K562 (cell line): ENCODE measurements around the gene TLR1. TPM values are rescaled to one million over a fixed set of nuclear protein-coding genes. Genes with fewer than 3 reads are reported as not detected.

Source experiments
- ATAC-seq: fragments of 200-7000 bp; cut with Tn5 transposase; 3 replicates; pipeline ENCODE4 v1.9.1; 2020; ENCODE audit warnings: moderate library complexity
- BruUV-seq: library from RNA; stranded (reverse); fragments of 400-500 nt; replicated peaks from 2 replicates; lab custom pipeline; 2021; lab: Mats Ljungman, UMichigan
- CTCF ChIA-PET: fragments of 300-600 bp; formaldehyde crosslinking; extraction: SDS; loops from one replicate; lab custom pipeline; 2021; ENCODE audit warnings: low intra/inter-chr PET ratio; lab: Yijun Ruan, JAX
- POLR2A ChIA-PET: fragments of 300-600, 350-650 bp; sonication (Branson Sonifier 250); formaldehyde crosslinking; extraction: SDS; loops from one replicate; lab custom pipeline; 2021; ENCODE audit warnings: antibody characterized with exemption, inconsistent platforms; lab: Yijun Ruan, JAX
- DNase-seq, 4 experiments: peaks; one replicate each; pipeline versions ENCODE4 v3.0.0 to v3.0.0-alpha.2; 2011 to 2018; ENCODE audit warnings: low spot score in 3 of 4, mixed read lengths in 3 of 4; ENCODE audit errors: extremely low read depth in 1 of 4
- FAIRE-seq: peaks from 2 replicates; lab custom pipeline; 2011; peaks lifted over from hg19 to GRCh38; lab: Jason Lieb, UNC
- H2AFZ ChIP-seq: 2 replicates; pipeline ENCODE4 v1.6.0; 2011; ENCODE audit warnings: low read depth, low read length, control low read depth, inconsistent platforms
- H3K27ac ChIP-seq: fragments of 200-600 bp; 3 replicates; pipeline ENCODE4 v1.8.0; 2011; ENCODE audit warnings: low read depth, mild to moderate bottlenecking, control low read depth, inconsistent platforms, low read length, moderate library complexity, mixed read lengths; ENCODE audit errors: extremely low read depth
- H3K27me3 ChIP-seq, 2 experiments: fragments of 300-600 bp in 1 of 2; 2 replicates in 1 of 2; 3 replicates in 1 of 2; pipeline versions ENCODE4 v1.6.0 to v1.8.0; 2011; ENCODE audit warnings: inconsistent platforms in 2 of 2, low read length in 2 of 2, mild to moderate bottlenecking in 1 of 2, mixed read lengths in 1 of 2, moderate library complexity in 1 of 2; ENCODE audit not compliant: control insufficient read depth in 2 of 2, insufficient read depth in 2 of 2
- H3K36me3 ChIP-seq: fragments of 300-600 bp; 3 replicates; pipeline ENCODE4 v1.8.0; 2011; ENCODE audit warnings: mild to moderate bottlenecking, low read length, inconsistent platforms; ENCODE audit not compliant: control insufficient read depth, insufficient read depth
- H3K4me1 ChIP-seq, 2 experiments: fragments of 200-600 bp in 1 of 2; replicated peaks in 1 of 2; 2 replicates in 1 of 2; 3 replicates in 1 of 2; pipeline versions ENCODE4 v1.5.1 to v1.8.0; 2011; ENCODE audit warnings: inconsistent platforms in 2 of 2, low read length in 2 of 2, mild to moderate bottlenecking in 1 of 2, mixed read lengths in 1 of 2, moderate library complexity in 1 of 2; ENCODE audit not compliant: control insufficient read depth in 2 of 2, insufficient read depth in 2 of 2
- H3K4me2 ChIP-seq: 2 replicates; pipeline ENCODE4 v1.6.1; 2011; ENCODE audit warnings: low read length, control low read depth, inconsistent platforms, mixed read lengths; ENCODE audit not compliant: insufficient read depth
- H3K4me3 ChIP-seq: fragments of 200-600 bp; sonication (generic), shearing (Covaris generic); 2 replicates; pipeline ENCODE4 v1.5.1; 2016; ENCODE audit warnings: control low read depth, inconsistent platforms
- H3K79me2 ChIP-seq: fragments of 200-600 bp; 3 replicates; pipeline ENCODE4 v1.8.0; 2011; ENCODE audit warnings: low read length, inconsistent platforms; ENCODE audit not compliant: control insufficient read depth, insufficient read depth
- H3K9ac ChIP-seq, 2 experiments: 2 replicates each; pipeline versions ENCODE4 v1.6.0 to v1.6.1; 2011; ENCODE audit warnings: low read depth in 2 of 2, low read length in 2 of 2, control low read depth in 1 of 2, inconsistent platforms in 1 of 2, mild to moderate bottlenecking in 1 of 2, mixed read lengths in 1 of 2; ENCODE audit not compliant: insufficient read depth in 1 of 2
- H3K9me1 ChIP-seq: one replicate; pipeline ENCODE4 v1.6.0; 2011; ENCODE audit warnings: inconsistent platforms, mild to moderate bottlenecking, low read length, moderate library complexity; ENCODE audit not compliant: control insufficient read depth, insufficient read depth
- H3K9me3 ChIP-seq: replicated peaks from 2 replicates; pipeline ENCODE4 v1.5.1; 2011; ENCODE audit warnings: low read depth, low read length, inconsistent platforms; ENCODE audit not compliant: control insufficient read depth, insufficient read depth
- H4K20me1 ChIP-seq: replicated peaks from 2 replicates; pipeline ENCODE4 v1.6.1; 2011; ENCODE audit warnings: low read length, inconsistent platforms, mixed read lengths; ENCODE audit not compliant: control insufficient read depth, insufficient read depth
- ARID1B ChIP-seq: fragments of 450-650 bp; IDR thresholded peaks from 2 replicates; pipeline ENCODE4 v1.6.1; 2016; ENCODE audit warnings: antibody characterized with exemption, mild to moderate bottlenecking, inconsistent platforms
- ERF ChIP-seq: fragments of 450-650 bp; formaldehyde crosslinking; IDR thresholded peaks from 2 replicates; pipeline ENCODE4 v1.4.0; 2020; ENCODE audit warnings: mild to moderate bottlenecking, mixed read lengths
- ETV5 ChIP-seq: sonication (generic); formaldehyde crosslinking; IDR thresholded peaks from 2 replicates; pipeline ENCODE4 v1.4.0; 2020; ENCODE audit warnings: low read depth, mild to moderate bottlenecking, missing genetic modification reagents
- GATAD2A ChIP-seq: fragments of 450-650 bp; IDR thresholded peaks from 2 replicates; pipeline ENCODE4 v1.6.1; 2017
- HDAC1 ChIP-seq, 2 experiments: fragments of 450-650 bp; IDR thresholded peaks; 2 replicates each; pipeline ENCODE4 v1.6.1; 2016 to 2017; ENCODE audit warnings: inconsistent platforms in 1 of 2, mild to moderate bottlenecking in 1 of 2, moderate library complexity in 1 of 2
- POLR2AphosphoS5 ChIP-seq: IDR thresholded peaks from 2 replicates; pipeline ENCODE4 v1.6.1; 2011; ENCODE audit warnings: mild to moderate bottlenecking, low read depth, low read length, moderate library complexity; ENCODE audit not compliant: control insufficient read depth, insufficient read depth
- POLR2G ChIP-seq: fragments of 200-400 bp; formaldehyde crosslinking; IDR thresholded peaks from 2 replicates; pipeline ENCODE4 v1.6.1; 2017; ENCODE audit warnings: low read depth, mild to moderate bottlenecking, antibody characterized with exemption, low read length, moderate library complexity
- RBM15 ChIP-seq: fragments of 200-400 bp; formaldehyde crosslinking; IDR thresholded peaks from 2 replicates; pipeline ENCODE4 v1.6.1; 2018; ENCODE audit warnings: mild to moderate bottlenecking, low read length, moderate library complexity; ENCODE audit not compliant: insufficient read depth
- SRSF9 ChIP-seq: fragments of 200-400 bp; formaldehyde crosslinking; IDR thresholded peaks from 2 replicates; pipeline ENCODE4 v1.6.1; 2017; ENCODE audit warnings: low read depth, low read length, borderline replicate concordance
- TAF15 ChIP-seq: fragments of 200-400 bp; formaldehyde crosslinking; IDR thresholded peaks from 2 replicates; pipeline ENCODE4 v1.6.1; 2017; ENCODE audit warnings: mild to moderate bottlenecking, low read depth, low read length, moderate library complexity
- TRIM28 ChIP-seq: fragments of 450-650 bp; IDR thresholded peaks from 2 replicates; pipeline ENCODE4 v1.6.1; 2017
- ZKSCAN3 ChIP-seq: fragments of 250-450 bp; sonication (Bioruptor Pico); IDR thresholded peaks from 2 replicates; pipeline ENCODE4 v1.4.0; 2020
- WGBS: fragments of 100-300 bp; shearing (Covaris generic); methylation state at CpG from one replicate; pipeline ENCODE4 v1.1.6; 2016; ENCODE audit warnings: low coverage, mixed read lengths; ENCODE audit not compliant: insufficient coverage; ENCODE audit errors: missing lambda C conversion rate; 5-methylcytosine and 5-hydroxymethylcytosine counted together
- in situ Hi-C: fragments of 300-500 bp; cut with MboI; formaldehyde crosslinking; loops from 4 replicates; pipeline ENCODE4 v1.15.0; 2018; ENCODE audit warnings: inconsistent platforms, mixed read lengths
- intact Hi-C: fragments of 100-400 bp; cut with micrococcal nuclease; formaldehyde crosslinking; loops from 2 replicates; pipeline ENCODE4 v1.14.2; 2022
- polyA plus RNA-seq, 8 experiments: library from polyadenylated mRNA; depleted of rRNA in 4 of 8; stranded (reverse) in 5 of 8; unstranded in 3 of 8; fragments of >200 nt; fragmentation: Nextera tagmentation in 2 of 8; fragmentation: Illumina TruSeq in 1 of 8; extraction: Ambion mirVana in 2 of 8; extraction: Trizol in 1 of 8; gene quantifications; 2 replicates each; pipeline versions ENCODE4 v1.2.1 to v1.2.3, GENCODE V29; 2011 to 2014; ENCODE audit warnings: inconsistent platforms in 1 of 8, missing spikeins in 1 of 8
- total RNA-seq, 7 experiments: library from RNA; depleted of rRNA in 6 of 7; stranded (reverse); fragments of >200 nt in 6 of 7; fragmentation: Illumina TruSeq in 2 of 7; extraction: Trizol in 2 of 7; gene quantifications; 2 replicates each; pipeline versions ENCODE4 v1.2.1 to v1.2.3, GENCODE V29; 2011 to 2021; ENCODE audit warnings: low replicate concordance in 1 of 7
- TF ChIP-seq, protein P1 (sequence below): sonication (generic); formaldehyde crosslinking; IDR thresholded peaks from 2 replicates; pipeline ENCODE4 v1.9.0; 2022; ENCODE audit warnings: mild to moderate bottlenecking, missing genetic modification reagents
- TF ChIP-seq, protein P2 (sequence below): sonication (generic); formaldehyde crosslinking; IDR thresholded peaks from 2 replicates; pipeline ENCODE4 v1.8.1; 2023; ENCODE audit warnings: mild to moderate bottlenecking, missing genetic modification reagents
- TF ChIP-seq, protein P3 (sequence below): fragments of 450-650 bp; formaldehyde crosslinking; IDR thresholded peaks from 2 replicates; pipeline ENCODE4 v1.4.0; 2020; ENCODE audit warnings: mild to moderate bottlenecking, moderate library complexity

The TLR1 gene
- total and polyA plus RNA-seq, 9 of the 15 experiments (the other 6 are each of a cell fraction or from before 2014, with no cell fraction given) = 0.11 to 0.49 (median 0.29) TPM

DNA sequence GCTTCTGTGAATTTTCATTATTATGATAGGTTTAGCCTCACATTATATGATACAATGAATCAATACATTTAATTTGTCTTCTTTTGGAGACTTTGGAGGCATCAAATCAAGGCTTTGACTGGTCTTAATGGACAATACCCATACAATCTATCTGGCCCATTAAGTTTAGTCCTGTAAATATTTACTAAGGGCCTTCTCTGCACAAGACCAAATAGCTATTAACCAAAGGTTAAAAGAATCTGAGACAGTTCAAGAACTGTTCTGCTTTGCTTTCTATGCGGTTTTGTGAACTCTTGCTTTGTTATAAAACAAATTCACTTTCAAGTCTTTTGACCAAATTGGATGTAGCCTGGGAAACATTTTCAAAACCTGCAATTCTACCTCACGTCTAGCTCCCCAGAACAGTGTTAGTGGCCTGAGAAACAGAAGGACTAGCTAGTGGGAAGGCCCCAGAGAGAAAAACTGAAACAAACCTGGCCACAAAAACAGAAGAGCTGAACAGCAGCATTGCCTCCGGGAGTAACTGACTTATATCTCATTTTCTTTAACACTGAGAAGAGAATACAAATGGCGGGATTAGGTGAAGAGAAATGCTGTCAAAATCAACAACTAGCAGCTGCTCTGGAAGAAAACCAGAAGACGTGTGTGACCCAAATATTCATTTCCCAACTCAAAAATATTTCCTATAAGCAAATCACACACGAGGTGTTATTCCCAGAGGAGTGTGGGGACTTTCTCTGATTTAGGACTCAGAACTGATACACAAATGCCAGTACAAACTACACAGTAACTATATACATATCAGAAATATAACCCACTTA, 548 bp downstream of the TLR1 start:
- Histone ChIP-seq H3K36me3 (no peaks in the 10 kb centered on the region), H3K4me2 (no peak overlapping the region), H4K20me1 (no peaks in the 10 kb centered on the region), H3K4me1 (no peaks in the 10 kb centered on the region), H3K9me1 (no peaks in the 10 kb centered on the region), H3K4me3 (no peak overlapping the region), H2AFZ (peak overlapping the region; percentile 44; the same call in 1 of the 2 replicates), H3K27me3 (no peaks in the 10 kb centered on the region), H3K27ac (no peak overlapping the region)
- TSS peak; percentile 41 for BruUV-seq
- FAIRE-seq (no peak), DNase-seq (no peak)
- 26% methylated on average over 6 of the region's 6 CpGs for WGBS
- in situ Hi-C loops = no loop called here
- TF ChIP-seq SRSF9 = no peak
- TF ChIP-seq TAF15 = no peak
- TF ChIP-seq ARID1B = no peak
- no peak for TF ChIP-seq RBM15
- no peak for TF ChIP-seq HDAC1 (IDR thresholded peaks at IDR 0.05)
- TF ChIP-seq, protein P1, sequence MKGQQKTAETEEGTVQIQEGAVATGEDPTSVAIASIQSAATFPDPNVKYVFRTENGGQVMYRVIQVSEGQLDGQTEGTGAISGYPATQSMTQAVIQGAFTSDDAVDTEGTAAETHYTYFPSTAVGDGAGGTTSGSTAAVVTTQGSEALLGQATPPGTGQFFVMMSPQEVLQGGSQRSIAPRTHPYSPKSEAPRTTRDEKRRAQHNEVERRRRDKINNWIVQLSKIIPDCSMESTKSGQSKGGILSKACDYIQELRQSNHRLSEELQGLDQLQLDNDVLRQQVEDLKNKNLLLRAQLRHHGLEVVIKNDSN (CRISPR knock-in tag) = no peak
- TF ChIP-seq, protein P2, sequence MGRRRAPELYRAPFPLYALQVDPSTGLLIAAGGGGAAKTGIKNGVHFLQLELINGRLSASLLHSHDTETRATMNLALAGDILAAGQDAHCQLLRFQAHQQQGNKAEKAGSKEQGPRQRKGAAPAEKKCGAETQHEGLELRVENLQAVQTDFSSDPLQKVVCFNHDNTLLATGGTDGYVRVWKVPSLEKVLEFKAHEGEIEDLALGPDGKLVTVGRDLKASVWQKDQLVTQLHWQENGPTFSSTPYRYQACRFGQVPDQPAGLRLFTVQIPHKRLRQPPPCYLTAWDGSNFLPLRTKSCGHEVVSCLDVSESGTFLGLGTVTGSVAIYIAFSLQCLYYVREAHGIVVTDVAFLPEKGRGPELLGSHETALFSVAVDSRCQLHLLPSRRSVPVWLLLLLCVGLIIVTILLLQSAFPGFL (CRISPR knock-in tag) = no peak
- TF ChIP-seq ETV5 (CRISPR knock-in tag) = no peak
- TF ChIP-seq POLR2AphosphoS5 = no peak
- no peak for TF ChIP-seq GATAD2A
- no peak for TF ChIP-seq TRIM28
- TF ChIP-seq ERF (CRISPR knock-in tag) = no peak
- TF ChIP-seq ZKSCAN3 (CRISPR knock-in tag) = no peak
- no peak for TF ChIP-seq POLR2G
- TF ChIP-seq, protein P3, sequence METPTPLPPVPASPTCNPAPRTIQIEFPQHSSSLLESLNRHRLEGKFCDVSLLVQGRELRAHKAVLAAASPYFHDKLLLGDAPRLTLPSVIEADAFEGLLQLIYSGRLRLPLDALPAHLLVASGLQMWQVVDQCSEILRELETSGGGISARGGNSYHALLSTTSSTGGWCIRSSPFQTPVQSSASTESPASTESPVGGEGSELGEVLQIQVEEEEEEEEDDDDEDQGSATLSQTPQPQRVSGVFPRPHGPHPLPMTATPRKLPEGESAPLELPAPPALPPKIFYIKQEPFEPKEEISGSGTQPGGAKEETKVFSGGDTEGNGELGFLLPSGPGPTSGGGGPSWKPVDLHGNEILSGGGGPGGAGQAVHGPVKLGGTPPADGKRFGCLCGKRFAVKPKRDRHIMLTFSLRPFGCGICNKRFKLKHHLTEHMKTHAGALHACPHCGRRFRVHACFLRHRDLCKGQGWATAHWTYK (CRISPR knock-in tag) = no peak
- TF ChIP-seq, all 486 proteins: peak for 0
- ATAC-seq = no peak
- Histone ChIP-seq H3K9ac (no peak overlapping the region), H3K9me3 (no peaks in the 10 kb centered on the region), H3K79me2 (no peaks in the 10 kb centered on the region)
- ChIA-PET CTCF (interaction anchor here (0.7 kb wide), 1 partner anchor 189 kb away, joined by 3 read pairs; no protein-coding TSS in a partner anchor), POLR2A (interaction anchor here (0.6 kb wide), 1 partner anchor 242 kb away, joined by 3 read pairs; no protein-coding TSS in a partner anchor)
- intact Hi-C loops = loop anchor here (5.0 kb wide), 1 partner anchor 47 kb away; no protein-coding TSS in a partner anchor
